ENCODE results near the gene DIP2B. TPM values are rescaled to one million over a fixed set of nuclear protein-coding genes. Genes with fewer than 3 reads are reported as not detected.

Gene DIP2B
- total RNA-seq, 2 experiments from 2014 or later = 17.0 to 24.1 TPM

DNA sequence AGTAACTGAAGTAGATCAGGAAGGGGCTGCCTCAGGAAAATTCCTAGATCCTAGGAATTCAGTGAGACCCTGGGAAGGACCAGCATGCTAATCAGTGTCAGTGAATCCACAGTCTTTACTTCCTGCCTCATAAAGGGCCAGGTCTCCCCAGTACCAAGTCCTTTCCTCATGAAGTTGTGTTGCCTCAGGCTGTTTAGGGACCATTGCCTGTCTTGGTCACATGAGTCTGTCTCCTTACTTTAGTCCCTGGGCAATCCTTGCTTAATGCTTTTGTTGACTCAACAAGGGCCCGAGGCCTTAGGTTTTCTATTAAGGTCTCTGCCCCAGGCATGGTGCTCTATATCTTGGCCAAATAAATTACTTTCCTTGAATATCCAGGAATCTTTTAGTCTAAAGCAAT, 243.0 kb downstream of the DIP2B start:
- intact Hi-C loops (cut with micrococcal nuclease; ENCODE audit: unreplicated experiment) = no loop called here
- H4K20me1 ChIP-seq (ENCODE audit: insufficient read depth, low read length) = no peaks in the 10 kb centered on the region
- TF ChIP-seq EZH2phosphoT487 (IDR thresholded peaks at IDR 0.05; ENCODE audit: borderline replicate concordance, low read depth, low read length) = no peak
- no peak for TF ChIP-seq CTCF (conservative IDR thresholded peaks at IDR 0.05; ENCODE audit: low read length)
- no peaks in the 10 kb centered on the region for H3K79me2 ChIP-seq (ENCODE audit: insufficient read depth, low read depth, low read length)
- H3K4me3 ChIP-seq (ENCODE audit: low read depth, low read length, poor library complexity, severe bottlenecking) = no peak overlapping the region
- H3K36me3 ChIP-seq (ENCODE audit: insufficient read depth, low read length) = peaks cover 22% of the 10 kb centered on the region
- no peak overlapping the region for H2AFZ ChIP-seq (ENCODE audit: low read length)
- no peak for DNase-seq (ENCODE audit: low spot score)
- BruUV-seq (replicated peaks) = no TSS peak
- no peak overlapping the region for H3K4me2 ChIP-seq (ENCODE audit: low read length)
- ChIA-PET CTCF (ENCODE audit: unreplicated experiment) (no interaction called here), POLR2A (no interaction called here)
- no peaks in the 10 kb centered on the region for H3K4me1 ChIP-seq (ENCODE audit: insufficient read depth, low read length, poor library complexity, severe bottlenecking)
- no peaks in the 10 kb centered on the region for H3K9me2 ChIP-seq (ENCODE audit: insufficient read depth, low read length)
- no peaks in the 10 kb centered on the region for H3K9me3 ChIP-seq (ENCODE audit: low read length)
- no peak overlapping the region for H3K27ac ChIP-seq (ENCODE audit: low read depth, low read length, poor library complexity, severe bottlenecking)

DNA sequence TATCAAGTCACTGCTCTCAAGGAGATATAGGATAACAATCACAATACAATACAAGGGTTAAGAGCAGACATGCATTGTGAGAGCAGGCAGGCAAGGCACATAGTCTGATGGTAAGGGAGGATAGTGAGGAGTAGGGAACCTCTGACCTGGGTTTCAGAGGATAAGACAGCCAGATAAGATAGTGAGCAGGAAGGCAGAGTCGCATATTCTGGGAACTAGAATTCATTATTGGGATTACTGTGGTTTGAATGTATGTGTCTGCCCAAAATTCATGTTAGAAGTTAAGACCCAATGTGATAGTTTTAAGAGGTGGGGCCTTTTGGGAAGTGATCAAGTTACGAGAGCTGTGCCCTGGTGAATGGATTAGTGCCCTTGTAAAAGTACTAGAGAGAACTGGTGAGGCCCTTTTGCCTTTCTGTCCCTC, 244.7 kb downstream of the DIP2B start:
- ChIA-PET POLR2A (no interaction called here), CTCF (ENCODE audit: unreplicated experiment) (no interaction called here)
- Histone ChIP-seq H3K79me2 (ENCODE audit: insufficient read depth, low read depth, low read length) (no peaks in the 10 kb centered on the region), H2AFZ (ENCODE audit: low read length) (no peak overlapping the region), H4K20me1 (ENCODE audit: insufficient read depth, low read length) (no peaks in the 10 kb centered on the region), H3K4me1 (ENCODE audit: insufficient read depth, low read length, poor library complexity, severe bottlenecking) (no peaks in the 10 kb centered on the region), H3K36me3 (ENCODE audit: insufficient read depth, low read length) (peaks cover 15% of the 10 kb centered on the region), H3K27ac (ENCODE audit: low read depth, low read length, poor library complexity, severe bottlenecking) (no peak overlapping the region), H3K9me3 (ENCODE audit: low read length) (no peaks in the 10 kb centered on the region), H3K4me3 (ENCODE audit: low read depth, low read length, poor library complexity, severe bottlenecking) (no peak overlapping the region), H3K9me2 (ENCODE audit: insufficient read depth, low read length) (no peaks in the 10 kb centered on the region), H3K4me2 (ENCODE audit: low read length) (no peak overlapping the region)
- no TSS peak for BruUV-seq (replicated peaks)
- intact Hi-C loops (cut with micrococcal nuclease; ENCODE audit: unreplicated experiment) = no loop called here
- TF ChIP-seq CTCF (conservative IDR thresholded peaks at IDR 0.05; ENCODE audit: low read length) = no peak
- TF ChIP-seq EZH2phosphoT487 (IDR thresholded peaks at IDR 0.05; ENCODE audit: borderline replicate concordance, low read depth, low read length) = no peak
- no peak for DNase-seq (ENCODE audit: low spot score)

DNA sequence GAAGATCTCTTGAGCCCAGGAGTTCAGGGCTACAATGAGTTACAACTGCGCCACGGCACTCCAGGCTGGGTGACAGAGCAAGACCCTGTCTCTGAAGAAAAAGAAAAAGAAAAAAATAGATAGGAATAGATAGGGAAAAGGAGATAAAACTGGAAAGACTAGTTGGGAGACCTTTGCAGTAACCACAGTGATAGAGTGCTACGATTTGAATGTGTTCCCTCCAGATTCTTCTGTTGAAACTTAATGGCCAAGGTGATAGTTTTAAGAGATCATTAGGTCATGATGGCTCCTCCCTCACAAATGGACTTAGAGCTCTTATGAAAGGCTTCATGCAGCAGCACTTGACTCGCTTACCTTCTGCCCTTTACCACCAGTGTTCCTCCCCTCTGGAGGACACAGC, 245.6 kb downstream of the DIP2B start:
- Histone ChIP-seq H3K4me2 (ENCODE audit: low read length) (no peak overlapping the region), H3K9me3 (ENCODE audit: low read length) (no peaks in the 10 kb centered on the region), H3K36me3 (ENCODE audit: insufficient read depth, low read length) (peaks cover 6% of the 10 kb centered on the region; the same call in 1 of the 2 replicates), H3K9me2 (ENCODE audit: insufficient read depth, low read length) (no peaks in the 10 kb centered on the region), H4K20me1 (ENCODE audit: insufficient read depth, low read length) (no peaks in the 10 kb centered on the region), H3K27ac (ENCODE audit: low read depth, low read length, poor library complexity, severe bottlenecking) (no peak overlapping the region), H3K4me1 (ENCODE audit: insufficient read depth, low read length, poor library complexity, severe bottlenecking) (no peaks in the 10 kb centered on the region), H2AFZ (ENCODE audit: low read length) (no peak overlapping the region), H3K79me2 (ENCODE audit: insufficient read depth, low read depth, low read length) (no peaks in the 10 kb centered on the region), H3K4me3 (ENCODE audit: low read depth, low read length, poor library complexity, severe bottlenecking) (no peak overlapping the region)
- ChIA-PET CTCF (ENCODE audit: unreplicated experiment) (no interaction called here), POLR2A (no interaction called here)
- no peak for TF ChIP-seq EZH2phosphoT487 (IDR thresholded peaks at IDR 0.05; ENCODE audit: borderline replicate concordance, low read depth, low read length)
- TF ChIP-seq CTCF (conservative IDR thresholded peaks at IDR 0.05; ENCODE audit: low read length) = no peak
- intact Hi-C loops (cut with micrococcal nuclease; ENCODE audit: unreplicated experiment) = no loop called here
- BruUV-seq (replicated peaks) = no TSS peak
- no peak for DNase-seq (ENCODE audit: low spot score)
